Posterior vena cava (tissue), 2 donors: ENCODE results near the gene LITAF. TPM values are rescaled to one million over a fixed set of nuclear protein-coding genes. Genes with fewer than 3 reads are reported as not detected.
"Not testable (repeated sequence)": the region's sequence is repeated elsewhere in the genome, so short reads cannot be mapped to it uniquely, and the experiment has no call there.

ENCODE experiments used
- DNase-seq: peaks from one replicate; pipeline ENCODE4 v3.0.0-alpha.2; 2020; ENCODE audit warnings: low spot score
- intact Hi-C, 2 donors: fragments of 100-400 bp; cut with DNase I; formaldehyde crosslinking; loops; one replicate each; pipeline versions ENCODE4 v1.14.1 to v1.14.2; 2022 to 2023
- total RNA-seq, 2 donors: library from RNA; stranded (reverse); fragmentation: NEBNext Ultra II Directional; extraction: Animal tissue kit (Norgen Biotek cat#: 25700); gene quantifications; one replicate each; pipeline ENCODE4 v1.2.1, GENCODE V29; 2021
- donor health status: DM: yes; HTN: yes; CAD: no.
- donor health status: DM: yes; HTN: yes; CAD: no.

LITAF gene
- total RNA-seq, 2 donors from 2014 or later = 70.0 to 76.4 TPM

GRCh38 chr16:11562941-11563340, 23.8 kb downstream of the LITAF start:
- DNase-seq = peak; percentile 43
- intact Hi-C loops = no loop called here

DNA sequence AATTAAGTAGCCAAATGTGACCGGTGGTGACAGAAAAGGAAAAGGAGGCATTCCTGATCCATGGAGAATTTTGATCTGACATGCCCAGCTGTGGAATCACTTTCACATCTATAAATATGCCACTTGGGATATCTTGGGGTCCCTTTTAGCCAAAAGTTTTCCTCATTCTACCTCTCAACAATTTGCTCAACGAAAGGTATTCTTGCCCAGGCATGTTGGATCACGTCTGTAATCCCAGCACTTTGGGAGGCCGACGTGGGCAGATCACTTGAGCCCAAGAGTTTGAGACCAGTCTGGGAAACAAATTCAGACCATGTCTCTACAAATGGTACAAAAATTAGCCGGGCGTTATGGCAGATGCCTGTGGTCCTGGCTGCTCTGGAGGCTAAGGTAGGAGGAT, 24.3 kb downstream of the LITAF start:
- DNase-seq = peak; percentile 22
- intact Hi-C loops = no loop called here

DNA sequence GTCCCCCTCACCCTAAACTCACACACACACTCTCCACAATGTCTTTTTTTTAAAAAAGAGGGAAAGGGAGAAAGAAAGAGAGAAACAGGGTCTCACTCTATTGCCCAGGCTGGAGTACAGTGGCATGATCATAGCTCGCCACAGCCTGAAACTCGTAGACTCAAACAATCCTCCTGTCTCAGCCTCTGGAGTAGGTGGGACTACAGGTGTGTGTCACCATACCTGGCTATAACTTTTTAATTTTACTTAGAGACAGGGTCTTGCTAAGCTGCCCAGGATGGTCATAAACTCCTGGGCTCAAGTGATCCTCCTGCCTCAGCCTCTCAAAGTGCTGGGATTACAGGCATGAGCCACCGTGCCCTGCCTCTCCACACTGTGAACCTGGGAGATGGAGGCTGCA, 24.9 kb downstream of the LITAF start:
- DNase-seq = no peak
- intact Hi-C loops = no loop called here

GRCh38 chr16:11561454-11561805, 25.3 kb downstream of the LITAF start:
- DNase-seq = no peak
- intact Hi-C loops = no loop called here

- peak; percentile 79 for DNase-seq
- intact Hi-C loops = no loop called here
These were observed 25.8 kb downstream of the LITAF start for GRCh38 chr16:11560701-11561453.

DNA sequence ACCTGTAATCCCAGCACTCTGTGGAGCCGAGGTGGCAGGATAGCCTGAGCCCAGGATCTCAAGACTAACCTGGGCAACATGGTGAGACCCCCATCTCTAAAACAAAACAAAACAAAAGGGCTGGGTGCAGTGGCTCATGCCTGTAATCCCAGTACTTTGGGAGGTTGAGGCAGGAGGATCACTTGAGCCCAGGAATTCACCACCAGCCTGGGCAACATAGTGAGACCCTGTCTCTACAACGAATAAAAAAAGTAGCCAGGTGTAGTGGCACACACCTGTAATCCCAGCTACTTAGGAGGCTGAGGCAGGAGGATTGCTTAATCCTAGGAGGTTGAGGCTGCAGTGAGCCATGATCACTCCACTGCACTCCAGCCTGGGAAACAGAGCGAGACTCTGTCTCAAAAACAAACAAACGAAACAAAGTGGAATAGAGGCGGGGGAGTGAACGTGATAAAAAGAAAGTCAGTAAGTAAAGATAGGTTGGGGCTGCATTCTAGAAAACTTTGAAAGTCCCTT, 28.4 kb downstream of the LITAF start:
- intact Hi-C loops = not testable (repeated sequence)

GRCh38 chr16:11557801-11558200, 28.9 kb downstream of the LITAF start:
- peak; percentile 44 for DNase-seq
- intact Hi-C loops = loop anchor here in 1 of 2 donors (1.0 kb wide), 1 partner anchor 42 kb away; no protein-coding TSS in a partner anchor

More for the DNA sequence above, 28.4 kb downstream of the LITAF start:
- not testable (repeated sequence) for DNase-seq

DNA sequence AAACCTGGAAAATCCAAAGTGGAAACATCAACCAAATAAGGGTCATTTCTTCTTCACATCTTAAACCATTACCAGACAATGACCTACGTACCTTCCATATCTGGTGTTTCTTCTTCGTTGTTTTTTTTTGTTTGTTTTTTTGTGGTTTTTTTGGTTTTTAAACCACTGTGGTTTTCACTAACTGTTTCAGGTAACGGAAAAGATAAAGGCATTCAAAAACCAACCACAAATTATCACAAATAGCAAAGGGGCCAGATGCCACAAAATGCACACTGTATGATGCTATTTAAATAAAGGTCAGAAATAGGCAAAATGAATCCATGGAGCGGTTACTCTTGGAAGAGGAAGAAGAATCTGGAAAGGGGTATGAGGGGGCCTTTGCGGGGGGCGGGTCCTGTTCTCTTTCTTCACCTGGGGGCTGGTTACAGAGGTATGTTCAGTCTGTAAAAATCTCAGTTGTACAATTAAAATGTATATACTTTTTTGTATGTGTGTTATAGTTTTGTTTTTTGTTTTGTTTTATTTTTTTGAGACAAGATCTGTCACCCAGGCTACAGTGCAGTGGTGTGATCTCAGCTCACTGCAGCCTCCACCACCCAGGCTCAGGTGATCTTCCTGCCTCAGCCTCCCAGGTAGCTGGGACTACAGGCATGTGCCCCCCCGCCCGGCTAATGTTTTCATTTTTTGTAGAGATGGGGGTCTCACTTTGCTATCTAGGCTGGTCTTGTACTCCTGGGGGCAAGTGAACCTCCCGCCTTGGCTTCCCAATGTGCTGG, 29.6 kb downstream of the LITAF start:
- intact Hi-C loops = loop anchor here in 1 of 2 donors (1.0 kb wide), 1 partner anchor 42 kb away; no protein-coding TSS in a partner anchor
- DNase-seq = no peak

- no peak for DNase-seq
- intact Hi-C loops = no loop called here
These were observed 30.4 kb downstream of the LITAF start for GRCh38 chr16:11556214-11556819.

GRCh38 chr16:11554053-11554452, 32.7 kb downstream of the LITAF start:
- DNase-seq = no peak
- intact Hi-C loops = no loop called here

DNA sequence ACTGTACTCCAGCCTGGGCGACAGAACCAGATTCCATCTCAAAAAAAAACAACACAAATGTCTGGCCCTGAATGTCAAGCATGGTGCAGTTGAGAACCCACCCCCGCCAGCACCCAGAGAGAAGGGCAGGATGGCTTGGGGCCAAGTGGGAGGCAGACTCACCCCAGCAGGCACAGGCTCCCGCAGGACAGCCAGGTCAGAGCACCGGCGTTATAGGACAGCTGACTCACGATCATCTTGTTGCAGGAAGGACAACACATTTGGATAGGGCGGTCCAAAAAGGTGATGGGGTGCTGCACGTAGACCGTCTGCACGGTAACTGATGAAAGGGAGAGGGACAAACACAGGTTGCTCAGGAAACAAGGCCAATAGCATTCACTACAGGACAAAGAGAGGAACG, 33.3 kb downstream of the LITAF start:
- intact Hi-C loops = no loop called here
- DNase-seq = no peak

DNA sequence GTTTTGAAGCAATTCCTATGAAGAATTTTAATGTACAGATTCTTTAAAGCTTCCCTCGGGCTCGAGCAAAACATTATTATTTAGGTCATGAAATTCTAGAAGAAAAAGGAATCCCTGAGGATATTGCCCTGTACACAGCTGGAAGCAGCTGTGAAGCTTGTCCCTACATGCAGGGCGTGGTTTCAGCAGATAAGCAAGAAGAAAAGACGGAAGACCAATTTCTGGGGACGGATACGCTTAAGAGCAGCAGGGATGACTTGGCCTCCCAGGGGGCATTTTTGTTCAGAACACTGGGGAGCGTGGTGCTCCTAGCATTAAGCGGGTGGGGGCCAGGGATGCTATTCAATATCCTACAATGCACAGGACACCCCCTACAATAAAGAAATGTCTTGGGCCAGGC, 34.3 kb downstream of the LITAF start:
- intact Hi-C loops = no loop called here
- no peak for DNase-seq

DNA sequence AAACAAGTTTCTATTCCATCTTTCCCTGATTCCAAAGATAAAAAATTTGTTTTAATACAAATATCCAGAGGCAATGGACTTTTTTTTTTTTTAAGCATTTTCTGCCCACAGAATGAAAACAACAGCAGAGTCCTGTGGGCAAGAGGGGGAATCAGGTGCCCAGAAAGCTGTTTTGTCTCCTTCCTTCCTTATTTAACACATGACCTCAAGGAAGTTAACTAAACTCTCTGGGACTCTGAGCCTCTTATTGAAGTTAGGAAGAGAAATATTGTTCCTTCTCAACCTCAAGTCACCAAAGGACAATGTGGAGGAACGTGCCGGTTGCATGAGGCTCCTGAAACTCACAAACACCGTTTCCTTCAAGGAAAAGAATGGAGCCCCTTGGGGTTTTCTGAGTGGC, 34.9 kb downstream of the LITAF start:
- intact Hi-C loops = no loop called here

GRCh38 chr16:11550791-11551498, 35.8 kb downstream of the LITAF start:
- intact Hi-C loops = no loop called here
- DNase-seq = no peak

More for the DNA sequence above, 34.9 kb downstream of the LITAF start:
- no peak for DNase-seq

- intact Hi-C loops = no loop called here
These were observed 39.4 kb downstream of the LITAF start for GRCh38 chr16:11547118-11547916.

DNA sequence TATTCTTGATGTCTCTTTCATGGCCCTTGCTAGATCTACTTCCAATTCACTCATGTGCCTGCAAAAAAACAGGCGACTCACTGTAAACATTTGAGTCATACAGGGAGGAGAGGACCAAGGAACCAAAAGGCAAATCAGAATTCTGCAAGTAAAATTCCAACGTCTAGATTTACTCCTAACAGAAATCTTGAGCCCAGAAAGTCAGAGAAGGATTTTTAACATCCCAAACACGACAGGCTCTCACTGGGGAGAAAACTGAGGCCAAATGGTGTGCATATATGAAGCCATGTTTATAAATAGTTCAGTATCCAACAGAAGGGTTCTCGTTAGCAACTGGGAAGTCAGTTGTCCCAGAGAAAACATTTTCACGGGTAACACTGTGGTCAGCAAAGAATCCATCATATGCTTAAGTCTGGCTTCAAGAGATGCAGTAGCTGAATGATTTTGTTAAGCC, 40.1 kb downstream of the LITAF start:
- intact Hi-C loops = no loop called here
- DNase-seq = no peak

More at GRCh38 chr16:11547118-11547916, 39.4 kb downstream of the LITAF start:
- no peak for DNase-seq

- no peak for DNase-seq
- intact Hi-C loops = no loop called here
These were observed 42.9 kb downstream of the LITAF start for GRCh38 chr16:11543661-11544393.
